Stimulated activated CD4-positive, alpha-beta T cell treated with anti-CD3 and anti-CD28 coated beads, TNF-alpha, amount 100 ng/mL, for 4 hours (primary cell): ENCODE data around the gene FNDC1.

Source experiments
- DNase-seq, 3 experiments: peaks; one replicate each; pipeline ENCODE4 v3.0.0-alpha.2; 2020; ENCODE audit warnings: low read depth in 3 of 3

The FNDC1 gene

GRCh38 chr6:159307246-159307790, 138.1 kb downstream of the FNDC1 start:
- DNase-seq: no peak

DNA sequence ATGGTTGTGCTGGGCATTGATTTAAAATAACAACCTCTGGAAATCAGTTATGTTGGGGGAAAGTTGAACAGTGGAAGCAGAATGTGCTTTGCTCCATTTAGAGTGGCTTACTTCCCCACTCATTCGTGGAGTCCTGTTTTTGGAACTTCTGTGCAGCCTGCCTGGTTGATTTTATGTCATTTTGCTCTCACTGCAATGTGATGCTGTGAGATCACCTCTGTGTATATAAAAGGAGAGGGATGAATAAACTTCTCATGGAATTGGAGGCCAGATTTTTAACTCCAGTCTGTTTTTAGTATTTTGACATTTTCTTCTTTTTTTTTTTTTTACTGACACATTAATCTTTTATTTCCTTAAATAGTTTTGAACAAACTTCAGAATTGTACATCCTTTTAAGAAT, 139.0 kb downstream of the FNDC1 start:
- DNase-seq: no peak

GRCh38 chr6:159309723-159310122, 140.5 kb downstream of the FNDC1 start:
- DNase-seq: no peak

GRCh38 chr6:159311618-159312017, 142.4 kb downstream of the FNDC1 start:
- no peak for DNase-seq

DNA sequence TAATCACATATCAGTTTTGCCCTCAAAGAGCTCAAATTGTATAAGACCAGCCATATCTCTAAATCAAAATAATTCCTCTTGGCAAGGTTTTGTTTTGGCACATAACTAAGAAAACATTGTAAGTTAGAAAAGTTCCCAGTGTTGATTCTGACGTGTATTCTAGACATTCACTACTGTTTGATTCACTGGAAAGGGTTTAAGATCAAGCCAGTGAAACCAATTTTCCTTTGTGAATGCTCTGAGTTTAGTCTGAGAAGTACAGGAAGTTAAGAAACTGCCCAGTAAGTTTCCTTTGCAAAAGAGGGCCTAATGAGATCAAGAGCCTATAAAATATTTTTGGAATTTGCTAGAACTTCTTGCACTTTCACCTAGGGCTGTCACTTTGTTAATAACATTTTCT, 143.0 kb downstream of the FNDC1 start:
- DNase-seq: no peak

GRCh38 chr6:159313018-159313417, 143.8 kb downstream of the FNDC1 start:
- DNase-seq: no peak

DNA sequence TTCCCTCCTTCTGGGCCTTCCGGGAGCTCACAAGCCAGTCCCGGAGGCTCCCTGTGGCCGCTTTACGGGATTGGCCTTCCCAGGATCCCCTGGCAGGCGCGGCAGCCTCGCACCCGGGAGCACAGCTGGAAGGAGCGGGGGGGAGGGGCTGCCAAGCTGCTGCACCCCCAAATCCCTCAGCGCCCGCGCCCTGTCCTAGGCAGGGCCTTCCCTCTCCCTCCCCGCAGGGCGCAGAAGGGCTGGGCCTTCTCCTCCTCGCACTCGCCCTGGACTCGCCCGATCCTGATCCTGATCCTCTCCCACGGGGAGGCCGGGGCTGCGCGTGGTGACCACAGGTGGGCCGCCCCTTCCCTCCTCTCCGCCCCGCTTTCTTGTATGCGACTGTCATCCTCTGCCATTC, 146.4 kb downstream of the FNDC1 start:
- DNase-seq: no peak

DNA sequence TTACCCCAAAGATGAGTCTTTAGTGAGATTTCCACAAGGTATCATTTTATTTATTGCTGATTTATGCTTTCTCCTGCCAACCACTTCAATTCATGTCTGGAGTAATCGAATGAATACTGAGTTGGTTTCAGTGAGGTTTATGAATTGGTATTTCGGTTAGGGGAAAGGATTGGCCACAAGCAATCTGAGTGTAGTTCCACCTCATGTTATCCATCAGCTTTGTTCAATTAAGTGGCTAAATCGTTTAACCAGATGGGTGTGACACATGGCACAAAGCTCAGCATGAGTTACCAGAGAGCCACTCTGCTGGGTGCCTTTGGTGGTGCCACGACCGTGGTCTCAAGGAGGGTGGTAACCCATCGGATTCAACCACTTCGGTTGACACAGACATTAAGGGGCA, 148.2 kb downstream of the FNDC1 start:
- no peak for DNase-seq

- no peak for DNase-seq
Measured at GRCh38 chr6:159321267-159321666, 152.1 kb downstream of the FNDC1 start.
